ENCODE measurements around the gene IGFL4. TPM values are rescaled to one million over a fixed set of nuclear protein-coding genes. Genes with fewer than 3 reads are reported as not detected.

IGFL4 gene
- polyA plus RNA-seq, 1 donor from 2014 or later: not detected

DNA sequence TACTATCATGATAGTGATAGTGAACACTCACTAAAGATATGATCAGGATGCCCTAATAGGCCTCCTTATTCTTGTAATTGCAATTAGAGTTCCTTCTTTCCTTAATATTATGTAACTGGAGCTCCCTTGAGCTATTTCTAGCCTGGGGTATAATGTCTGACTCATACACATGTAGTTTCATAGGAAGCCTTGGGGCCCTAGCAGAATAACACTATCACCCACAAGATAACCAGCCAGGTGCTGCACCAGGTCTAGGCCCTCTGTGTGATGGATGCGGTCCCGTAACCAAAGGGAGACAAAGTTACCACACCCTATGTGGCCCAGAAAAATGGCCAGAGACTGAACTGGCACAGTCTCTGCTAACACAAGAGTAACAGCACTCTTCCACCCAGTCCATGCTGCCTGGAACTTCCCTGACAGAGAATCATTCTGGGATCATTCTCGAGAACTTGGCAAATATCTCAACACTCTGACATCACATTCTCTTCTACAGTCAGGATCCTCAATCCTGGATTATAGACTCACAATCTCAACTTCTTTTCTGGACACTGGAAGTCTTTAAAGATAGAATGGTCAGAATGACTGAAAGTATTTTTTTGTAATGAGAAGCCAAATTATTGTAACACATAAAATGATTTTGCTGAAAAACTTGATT is 32.6 kb upstream of the IGFL4 start:
- Mint-ChIP-seq H3K4me1 (peaks cover 0 to 4% (median 0%) of the 10 kb centered on the region in 3 donors), H3K4me3 (no peak overlapping the region), H3K36me3 (peaks cover 2% of the 10 kb centered on the region), H3K27ac (no peak overlapping the region), H3K27me3 (peaks cover 44% of the 10 kb centered on the region), H3K9me3 (peaks cover 0 to 6% (median 0%) of the 10 kb centered on the region in 3 donors)

DNA sequence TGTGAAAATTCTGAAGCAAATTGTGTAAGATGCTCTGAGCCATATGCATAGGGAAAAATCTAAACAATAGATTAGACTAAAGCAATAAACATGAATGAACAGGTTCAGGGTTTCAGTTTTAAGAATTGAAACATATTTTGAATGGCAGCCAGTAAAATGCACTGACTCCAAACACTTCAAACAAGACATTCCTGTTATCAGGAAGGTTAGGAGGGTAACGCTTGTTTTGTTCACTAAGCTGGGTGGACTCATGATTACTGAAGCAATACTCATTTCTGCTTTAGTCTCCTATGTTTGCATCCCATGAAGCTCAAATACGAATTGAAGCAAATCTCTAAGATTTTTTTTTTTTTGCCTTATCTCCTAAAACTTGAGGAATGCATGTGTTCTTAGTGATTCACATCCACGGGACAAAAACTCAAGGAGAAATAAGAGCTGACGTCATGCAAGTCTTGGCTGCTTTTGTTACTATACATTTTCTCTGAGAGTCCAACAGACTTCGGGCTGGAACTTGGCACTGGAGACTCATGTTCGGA is 29.1 kb upstream of the IGFL4 start:
- Mint-ChIP-seq H3K27me3 (peaks cover 37% of the 10 kb centered on the region), H3K4me3 (no peak overlapping the region), H3K9me3 (peaks cover 0 to 5% (median 0%) of the 10 kb centered on the region in 3 donors), H3K36me3 (peaks cover 2% of the 10 kb centered on the region), H3K27ac (no peak overlapping the region), H3K4me1 (no peaks in the 10 kb centered on the region)

DNA sequence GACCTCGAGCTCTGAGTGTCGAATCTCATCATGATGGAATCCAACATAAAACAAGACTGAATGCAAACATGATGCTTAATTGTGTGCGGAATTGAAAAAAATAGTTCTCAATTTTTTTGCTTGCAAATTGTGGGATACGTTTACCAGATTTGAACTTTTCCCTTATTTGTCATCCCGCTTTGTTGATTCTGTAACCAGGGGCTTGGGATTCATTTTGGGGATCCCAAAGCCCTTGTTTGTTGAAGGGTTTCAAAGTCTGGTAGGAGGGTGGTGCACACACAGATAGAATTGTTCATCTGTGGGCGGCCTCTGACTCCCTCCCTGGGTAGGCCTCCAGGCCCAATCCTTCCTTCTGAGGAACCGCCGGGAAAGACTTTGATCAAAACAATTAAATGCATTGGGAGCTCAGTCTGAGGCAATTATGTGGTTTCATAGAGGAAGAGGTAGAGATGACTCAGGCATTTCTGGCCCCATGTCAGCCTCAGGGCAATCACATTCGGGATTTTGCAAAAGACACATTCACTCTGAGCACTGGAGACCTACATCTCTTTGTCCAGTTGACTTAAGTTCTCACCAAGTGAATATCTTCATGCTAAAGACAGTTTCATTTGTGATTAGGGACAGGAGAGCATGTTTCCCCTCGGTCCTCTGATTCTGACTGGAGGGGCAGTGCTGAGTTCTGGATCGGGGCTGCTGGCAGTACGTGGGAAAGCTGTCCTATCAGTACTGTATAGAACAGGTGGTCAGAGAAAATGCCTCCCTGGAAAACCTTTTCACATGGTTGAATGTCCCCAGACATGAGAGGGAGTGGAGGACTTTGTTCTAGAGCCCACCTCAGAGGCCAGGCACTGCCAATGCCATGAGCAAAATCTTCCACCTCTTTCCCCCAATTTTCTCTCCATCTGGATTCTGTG is 27.8 kb upstream of the IGFL4 start:
- no peaks in the 10 kb centered on the region for H3K4me1 Mint-ChIP-seq
- H3K4me3 Mint-ChIP-seq: no peak overlapping the region
- H3K36me3 Mint-ChIP-seq: no peaks in the 10 kb centered on the region
- H3K9me3 Mint-ChIP-seq: peaks cover 0 to 5% (median 0%) of the 10 kb centered on the region in 3 donors
- no peak overlapping the region for H3K27ac Mint-ChIP-seq
- H3K27me3 Mint-ChIP-seq: peaks cover 33% of the 10 kb centered on the region

DNA sequence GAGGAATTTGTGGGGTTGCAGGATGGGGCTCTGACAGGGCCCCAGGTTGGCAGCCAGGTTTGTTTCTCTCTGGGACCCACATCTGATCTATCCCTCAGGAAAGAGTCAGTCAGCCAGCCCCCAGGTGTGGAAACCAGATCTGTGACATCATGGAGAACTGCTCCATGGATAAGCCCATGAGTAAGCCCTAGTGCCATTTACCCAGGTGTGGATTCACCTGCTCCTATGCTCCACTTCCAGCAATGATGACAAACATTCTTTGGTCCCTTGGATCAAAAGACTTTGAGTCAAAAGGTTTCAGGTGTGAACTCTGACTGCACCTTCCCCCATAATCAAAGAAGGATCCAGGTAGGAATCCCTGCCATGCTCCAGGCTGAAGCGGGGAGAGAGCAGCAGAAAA is 26.9 kb upstream of the IGFL4 start:
- H3K36me3 Mint-ChIP-seq: peaks cover 3% of the 10 kb centered on the region
- H3K27me3 Mint-ChIP-seq: peaks cover 33% of the 10 kb centered on the region
- no peak overlapping the region for H3K27ac Mint-ChIP-seq
- peaks cover 0 to 5% (median 0%) of the 10 kb centered on the region in 3 donors for H3K9me3 Mint-ChIP-seq
- no peak overlapping the region for H3K4me3 Mint-ChIP-seq
- H3K4me1 Mint-ChIP-seq: no peaks in the 10 kb centered on the region

DNA sequence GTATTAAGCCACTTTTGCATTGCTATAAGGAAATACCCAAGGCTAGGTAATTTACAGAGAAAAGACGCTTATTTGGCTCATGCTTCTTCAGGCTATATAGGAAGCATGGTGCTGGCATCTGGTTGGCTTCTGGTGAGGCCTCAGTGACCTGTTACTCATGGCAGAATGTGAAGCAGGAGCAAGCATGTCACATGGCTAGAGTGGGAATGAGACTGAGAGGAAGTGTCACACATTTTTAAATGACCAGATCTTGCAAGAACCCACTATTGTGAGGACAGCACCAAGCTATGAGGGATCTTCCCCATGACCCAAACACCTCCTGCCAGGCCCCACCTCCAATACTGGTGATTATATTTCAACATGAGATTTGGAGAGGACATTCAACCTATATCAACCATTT is 25.7 kb upstream of the IGFL4 start:
- no peak overlapping the region for H3K4me3 Mint-ChIP-seq
- peaks cover 3% of the 10 kb centered on the region for H3K36me3 Mint-ChIP-seq
- H3K4me1 Mint-ChIP-seq: no peaks in the 10 kb centered on the region
- peaks cover 35% of the 10 kb centered on the region for H3K27me3 Mint-ChIP-seq
- H3K27ac Mint-ChIP-seq: no peak overlapping the region
- peaks cover 0 to 7% (median 6%) of the 10 kb centered on the region in 3 donors for H3K9me3 Mint-ChIP-seq

DNA sequence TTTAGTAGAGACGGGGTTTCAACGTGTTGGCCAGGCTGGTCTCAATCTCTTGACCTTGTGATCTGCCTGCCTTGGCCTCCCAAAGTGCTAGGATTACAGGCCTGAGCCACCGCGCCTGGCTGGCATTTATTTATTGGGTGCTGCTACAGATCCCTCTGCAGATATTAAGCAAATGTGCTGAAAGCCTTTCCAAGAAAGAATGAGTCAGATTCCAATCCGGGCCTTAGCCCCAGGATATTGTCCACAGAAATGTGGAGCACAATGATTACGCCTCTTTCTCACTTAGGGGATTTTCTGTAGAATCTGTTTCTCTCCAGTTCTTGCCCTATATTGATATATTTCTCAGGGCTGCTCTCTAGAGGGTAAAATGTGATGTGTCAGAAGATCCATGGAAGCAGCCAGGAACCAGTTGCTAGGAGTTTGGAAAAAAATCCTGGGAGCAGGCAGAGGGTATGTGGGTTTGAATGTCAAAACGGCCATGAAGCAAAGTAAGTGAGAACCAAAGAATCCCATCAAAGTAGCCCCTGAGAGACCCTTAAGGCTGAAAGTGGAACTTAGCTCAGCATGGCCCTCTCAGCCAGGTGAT is 24.8 kb upstream of the IGFL4 start:
- Mint-ChIP-seq H3K4me1 (no peaks in the 10 kb centered on the region), H3K4me3 (no peak overlapping the region)

DNA sequence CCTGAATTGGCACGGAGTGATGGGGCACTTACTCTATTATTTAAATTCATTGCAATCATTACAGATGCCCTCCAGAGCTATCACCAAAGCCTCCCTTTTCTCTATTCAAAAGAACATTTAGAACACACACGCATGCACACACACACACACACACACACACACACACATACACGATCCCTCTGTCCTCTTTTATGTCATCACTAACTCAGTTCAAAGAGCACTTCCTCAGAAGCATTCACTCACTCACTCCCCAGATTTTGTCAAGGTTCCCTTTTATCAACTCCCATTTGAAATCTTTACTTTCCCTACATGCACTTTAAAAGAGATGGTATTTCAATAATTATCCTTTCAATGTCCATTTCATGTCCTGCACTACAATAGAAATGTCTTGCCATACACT is 22.4 kb upstream of the IGFL4 start:
- peaks cover 0 to 23% (median 7%) of the 10 kb centered on the region in 3 donors for H3K9me3 Mint-ChIP-seq
- H3K27me3 Mint-ChIP-seq: peaks cover 30% of the 10 kb centered on the region
- H3K4me1 Mint-ChIP-seq: no peaks in the 10 kb centered on the region

More for the DNA sequence above, 24.8 kb upstream of the IGFL4 start:
- Mint-ChIP-seq H3K9me3 (peaks cover 0 to 13% (median 7%) of the 10 kb centered on the region in 3 donors), H3K27me3 (peaks cover 32% of the 10 kb centered on the region), H3K36me3 (peaks cover 3% of the 10 kb centered on the region), H3K27ac (no peak overlapping the region)

DNA sequence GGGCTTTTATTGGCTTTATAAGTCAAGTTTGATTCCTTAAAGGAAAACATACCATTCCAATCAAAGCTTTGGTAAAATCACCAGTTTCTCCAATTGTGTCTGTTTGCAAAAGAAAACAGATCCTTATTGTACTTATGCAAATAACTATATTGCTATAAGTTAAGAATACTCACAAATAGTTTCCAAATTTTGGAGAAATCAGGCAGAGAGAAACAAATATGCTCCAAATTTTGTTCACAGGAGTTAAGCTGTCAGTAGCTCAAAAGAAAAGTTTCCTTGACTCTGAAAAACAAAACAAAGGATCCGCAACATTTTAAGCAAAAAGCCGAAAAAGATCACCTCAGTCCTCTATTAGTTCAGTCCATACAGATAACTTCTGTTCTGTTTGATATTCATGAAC is 19.2 kb upstream of the IGFL4 start:
- peaks cover 23% of the 10 kb centered on the region for H3K27me3 Mint-ChIP-seq
- H3K27ac Mint-ChIP-seq: no peak overlapping the region
- H3K4me3 Mint-ChIP-seq: no peak overlapping the region
- no peaks in the 10 kb centered on the region for H3K4me1 Mint-ChIP-seq
- H3K36me3 Mint-ChIP-seq: peaks cover 3% of the 10 kb centered on the region
- H3K9me3 Mint-ChIP-seq: peaks cover 0 to 23% (median 3%) of the 10 kb centered on the region in 3 donors

More for the DNA sequence above, 22.4 kb upstream of the IGFL4 start:
- peaks cover 3% of the 10 kb centered on the region for H3K36me3 Mint-ChIP-seq
- H3K27ac Mint-ChIP-seq: no peak overlapping the region
- H3K4me3 Mint-ChIP-seq: no peak overlapping the region

DNA sequence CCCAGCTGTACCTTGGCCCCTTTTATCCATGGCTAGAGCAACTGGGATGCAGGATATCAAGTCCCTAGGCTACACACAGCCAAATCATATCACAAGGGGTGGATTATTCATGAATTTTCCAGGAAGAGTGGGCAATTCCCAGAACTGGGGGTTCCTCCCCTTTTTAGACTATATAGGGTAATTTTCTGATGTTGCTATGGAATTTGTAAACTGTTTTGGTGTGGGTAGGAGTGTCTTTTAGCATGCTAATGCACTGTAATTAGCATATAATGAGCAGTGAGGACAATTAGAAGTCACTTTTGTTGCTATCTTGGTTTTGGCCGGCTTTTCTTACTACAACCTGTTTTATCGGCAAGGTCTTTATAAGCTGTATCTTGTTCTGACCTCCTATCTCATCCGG is 18.0 kb upstream of the IGFL4 start:
- Mint-ChIP-seq H3K27ac (no peak overlapping the region), H3K27me3 (peaks cover 23% of the 10 kb centered on the region), H3K4me3 (no peak overlapping the region), H3K36me3 (peaks cover 3% of the 10 kb centered on the region), H3K4me1 (no peaks in the 10 kb centered on the region), H3K9me3 (peaks cover 0 to 23% (median 4%) of the 10 kb centered on the region in 3 donors)

DNA sequence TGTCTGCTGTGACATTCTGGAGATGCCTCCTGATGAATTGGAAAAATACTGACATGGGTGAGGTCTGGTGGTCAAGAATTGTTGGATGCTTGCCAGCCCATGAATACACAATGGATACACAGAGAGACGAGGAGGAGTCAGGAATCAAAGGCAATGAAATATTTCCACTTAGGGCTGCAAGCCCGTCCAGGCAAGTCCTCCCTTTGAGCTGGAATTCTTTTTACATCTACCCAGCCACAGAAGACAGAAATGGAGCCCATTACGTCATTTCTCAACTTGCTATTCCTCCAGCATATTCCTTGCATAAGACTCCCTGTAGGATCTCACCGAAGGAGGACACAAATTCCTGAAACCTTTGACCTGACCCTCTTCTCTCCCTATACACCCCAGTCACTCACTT is 15.7 kb upstream of the IGFL4 start:
- Mint-ChIP-seq H3K27ac (no peak overlapping the region), H3K4me1 (no peaks in the 10 kb centered on the region), H3K36me3 (no peaks in the 10 kb centered on the region), H3K4me3 (no peak overlapping the region), H3K9me3 (peaks cover 0 to 17% (median 2%) of the 10 kb centered on the region in 3 donors), H3K27me3 (peaks cover 19% of the 10 kb centered on the region)

DNA sequence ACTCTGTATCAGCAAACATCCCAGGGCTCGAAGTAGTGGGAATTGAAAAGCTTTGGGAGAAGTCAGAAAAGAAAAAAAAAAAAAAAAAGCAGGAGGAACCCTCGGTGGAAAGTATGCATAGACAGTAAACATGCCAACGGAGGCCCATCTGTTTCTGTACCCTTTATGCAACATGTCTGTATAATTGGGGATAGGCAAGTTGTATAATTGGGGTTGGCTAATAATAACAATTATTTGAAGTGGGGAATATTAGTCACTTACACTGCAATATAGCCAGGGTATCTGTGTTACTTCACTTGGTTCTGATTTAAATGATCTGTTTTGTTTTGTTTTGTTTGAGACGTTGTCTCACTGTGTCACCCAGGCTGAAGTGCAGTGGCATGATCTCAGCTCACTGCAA is 12.1 kb upstream of the IGFL4 start:
- Mint-ChIP-seq H3K27me3 (peaks cover 14% of the 10 kb centered on the region), H3K36me3 (no peaks in the 10 kb centered on the region), H3K4me3 (no peak overlapping the region), H3K27ac (no peak overlapping the region), H3K9me3 (peaks cover 0 to 4% (median 0%) of the 10 kb centered on the region in 3 donors), H3K4me1 (no peaks in the 10 kb centered on the region)

DNA sequence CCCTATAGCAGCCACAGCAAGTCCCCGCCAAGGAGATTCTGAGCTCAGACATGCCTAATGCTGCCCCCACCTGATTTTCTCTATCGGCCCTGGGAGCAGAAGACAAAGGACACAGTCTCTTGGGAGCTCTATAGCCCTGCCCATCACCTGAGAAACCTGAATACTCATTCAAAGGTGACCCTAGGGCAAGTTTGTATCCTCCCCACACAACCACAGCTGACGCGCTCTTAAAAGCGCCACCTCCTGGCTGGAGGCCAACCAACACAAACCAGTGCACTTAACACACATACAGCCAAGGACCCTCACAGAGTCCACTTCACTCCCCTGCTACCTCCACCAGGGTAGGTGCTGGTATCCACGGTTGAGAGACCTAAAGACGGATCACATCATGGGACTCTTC is 8.8 kb upstream of the IGFL4 start:
- Mint-ChIP-seq H3K36me3 (no peaks in the 10 kb centered on the region), H3K27ac (no peak overlapping the region), H3K9me3 (peaks cover 0 to 11% (median 5%) of the 10 kb centered on the region in 3 donors), H3K4me3 (no peak overlapping the region), H3K27me3 (peaks cover 10% of the 10 kb centered on the region), H3K4me1 (no peaks in the 10 kb centered on the region)

DNA sequence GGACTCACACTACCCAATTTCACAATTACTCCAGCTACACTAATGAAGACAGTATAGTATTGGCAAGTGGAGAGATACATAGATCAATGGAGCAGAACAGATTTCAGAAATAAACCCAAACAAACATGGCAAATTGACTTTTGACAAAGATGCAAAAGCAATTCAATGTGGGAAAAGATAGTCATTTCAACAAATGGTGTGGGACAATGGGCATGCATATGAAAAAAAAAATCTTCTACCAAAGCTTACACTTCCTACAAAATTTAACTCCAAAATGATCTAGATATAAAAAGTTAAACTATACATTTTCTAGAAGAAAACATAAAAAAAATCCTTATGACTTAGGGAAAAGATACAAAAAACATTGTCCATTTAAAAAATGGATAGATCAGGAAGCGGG is 2.7 kb upstream of the IGFL4 start:
- Mint-ChIP-seq H3K9me3 (peaks cover 0 to 19% (median 10%) of the 10 kb centered on the region in 3 donors), H3K27me3 (peaks cover 33% of the 10 kb centered on the region), H3K4me1 (peaks cover 0 to 1% (median 0%) of the 10 kb centered on the region in 3 donors), H3K27ac (no peak overlapping the region), H3K4me3 (no peak overlapping the region), H3K36me3 (no peaks in the 10 kb centered on the region)

DNA sequence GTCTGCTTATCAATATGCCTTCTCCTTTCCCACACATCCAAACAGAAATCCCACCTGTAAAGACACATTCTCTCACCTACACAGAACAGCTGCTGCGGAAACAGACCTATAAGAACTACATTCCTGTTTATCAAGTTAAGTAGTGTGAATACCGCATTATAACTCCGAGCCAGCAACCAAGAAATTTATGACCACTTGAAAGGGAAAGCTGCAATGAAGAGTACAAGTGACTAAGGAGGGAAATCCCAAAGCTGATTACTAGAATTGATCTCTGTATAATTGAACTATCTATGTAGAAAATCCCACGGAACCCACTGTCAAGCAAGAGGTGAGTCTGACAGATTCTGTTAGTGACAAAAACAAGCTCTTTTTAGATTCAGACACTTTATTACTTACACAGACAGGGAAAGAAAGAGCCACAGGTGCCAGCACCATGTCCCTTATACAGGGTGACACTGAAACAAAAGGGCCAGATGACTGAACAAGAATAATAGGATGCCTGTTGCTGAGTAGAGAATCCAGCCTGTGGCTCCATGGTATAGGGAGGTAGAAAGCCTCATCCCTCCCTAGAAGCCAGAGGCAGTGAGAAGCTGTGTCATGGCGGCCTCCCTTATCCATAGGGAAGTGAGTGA is 1.6 kb upstream of the IGFL4 start:
- peaks cover 30% of the 10 kb centered on the region for H3K27me3 Mint-ChIP-seq
- peaks cover 0 to 1% (median 0%) of the 10 kb centered on the region in 3 donors for H3K4me1 Mint-ChIP-seq
- no peak overlapping the region for H3K27ac Mint-ChIP-seq
- no peak overlapping the region for H3K4me3 Mint-ChIP-seq
- peaks cover 3 to 15% (median 10%) of the 10 kb centered on the region in 3 donors for H3K9me3 Mint-ChIP-seq
- H3K36me3 Mint-ChIP-seq: peaks cover 1% of the 10 kb centered on the region

Data from IgD-negative memory B cell (primary cell).